Testis (tissue), 3 donors: ENCODE results near the gene SPPL3. TPM values are rescaled to one million over a fixed set of nuclear protein-coding genes. Genes with fewer than 3 reads are reported as not detected.

Source experiments
- DNase-seq: peaks from one replicate; pipeline ENCODE4 v3.0.0-alpha.2; 2019
- H3K27ac ChIP-seq, 2 donors: fragments of 200-600 bp; sonication (generic); one replicate each; pipeline ENCODE4 v1.5.1; 2019
- H3K27me3 ChIP-seq: fragments of 200-600 bp; sonication (generic); one replicate; pipeline ENCODE4 v1.5.1; 2019
- H3K36me3 ChIP-seq: fragments of 200-600 bp; sonication (generic); one replicate; pipeline ENCODE4 v1.5.1; 2017; ENCODE audit warnings: low read depth; ENCODE audit errors: missing control alignments
- H3K4me1 ChIP-seq: fragments of 200-600 bp; sonication (generic); one replicate; pipeline ENCODE4 v1.5.1; 2019
- H3K4me3 ChIP-seq, 2 donors: fragments of 200-600 bp; sonication (generic); one replicate each; pipeline ENCODE4 v1.5.1; 2017 to 2019
- H3K9me3 ChIP-seq: fragments of 200-600 bp; sonication (generic); one replicate; pipeline ENCODE4 v1.5.1; 2017
- POLR2A ChIP-seq: fragments of 450-650 bp; IDR thresholded peaks from one replicate; pipeline ENCODE4 v1.6.1; 2017; ENCODE audit warnings: antibody characterized with exemption, mild to moderate bottlenecking, moderate library complexity
- WGBS, 2 donors: methylation state at CpG; one replicate each; pipeline ENCODE4 v1.1.5; 2018; 5-methylcytosine and 5-hydroxymethylcytosine counted together
- intact Hi-C: fragments of 100-400 bp; cut with DNase I; formaldehyde crosslinking; loops from one replicate; pipeline ENCODE4 v1.15.1; 2023; ENCODE audit warnings: low total_unique reads
- polyA plus RNA-seq: library from polyadenylated mRNA; stranded (reverse); fragments of 350-450 nt; fragmentation: Illumina TruSeq; extraction: RNeasy Lipid Tissue Mini Kit (QIAGEN cat#74804); gene quantifications from one replicate; pipeline ENCODE4 v1.2.3, GENCODE V29; 2014; ENCODE audit warnings: low read depth, low replicate concordance; ENCODE audit not compliant: insufficient read depth
- total RNA-seq, 2 donors: library from RNA; depleted of rRNA; stranded (reverse); fragments of >200 nt; gene quantifications; one replicate each; pipeline ENCODE4 v1.2.3, GENCODE V29; 2016
- TF ChIP-seq, protein P1 (sequence below), 3 experiments: fragments of 450-650 bp in 2 of 3; fragments of 200-600 bp in 1 of 3; sonication (generic) in 1 of 3; IDR thresholded peaks; one replicate each; pipeline ENCODE4 v1.5.1; 2016 to 2019; ENCODE audit warnings: antibody characterized with exemption in 3 of 3, mild to moderate bottlenecking in 2 of 3, moderate library complexity in 1 of 3

SPPL3 gene
- total and polyA plus RNA-seq, 3 donors from 2014 or later, result 61.1 to 190 (median 65.4) TPM

DNA sequence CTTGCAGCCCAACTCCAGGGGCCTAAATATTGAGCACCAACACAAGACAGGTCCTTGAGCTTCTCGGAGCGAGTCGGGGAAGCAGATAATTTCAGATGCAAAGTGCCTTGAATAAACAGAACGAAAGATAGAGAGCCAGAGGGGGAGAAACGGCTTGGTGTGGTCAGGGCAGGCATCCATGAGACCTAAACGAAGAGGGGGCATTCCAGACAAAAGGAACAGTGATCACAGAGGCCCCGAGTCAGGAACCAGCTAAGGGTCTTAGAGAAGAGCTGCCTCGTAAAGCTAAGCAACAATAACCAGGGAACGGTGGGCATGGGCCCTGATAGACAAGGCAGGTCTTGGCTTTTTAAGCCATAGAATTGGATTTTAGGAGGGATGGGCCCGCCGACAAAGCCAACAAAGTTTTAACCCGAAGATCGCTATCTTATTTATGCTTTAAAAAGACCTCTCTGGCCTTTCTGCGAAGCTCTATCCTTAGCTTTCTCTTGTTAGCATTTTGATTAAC, 179.0 kb downstream of the SPPL3 start:
- intact Hi-C loops, result no loop called here
- DNase-seq, result no peak
- H3K9me3 ChIP-seq, result no peaks in the 10 kb centered on the region
- H3K27me3 ChIP-seq, result no peaks in the 10 kb centered on the region
- WGBS, 2 donors, result 15 to 19% methylated on average over 14 of the region's 14 CpGs
- peaks cover 6% of the 10 kb centered on the region for H3K4me1 ChIP-seq
- no peaks in the 10 kb centered on the region for H3K36me3 ChIP-seq
- TF ChIP-seq, protein P1, sequence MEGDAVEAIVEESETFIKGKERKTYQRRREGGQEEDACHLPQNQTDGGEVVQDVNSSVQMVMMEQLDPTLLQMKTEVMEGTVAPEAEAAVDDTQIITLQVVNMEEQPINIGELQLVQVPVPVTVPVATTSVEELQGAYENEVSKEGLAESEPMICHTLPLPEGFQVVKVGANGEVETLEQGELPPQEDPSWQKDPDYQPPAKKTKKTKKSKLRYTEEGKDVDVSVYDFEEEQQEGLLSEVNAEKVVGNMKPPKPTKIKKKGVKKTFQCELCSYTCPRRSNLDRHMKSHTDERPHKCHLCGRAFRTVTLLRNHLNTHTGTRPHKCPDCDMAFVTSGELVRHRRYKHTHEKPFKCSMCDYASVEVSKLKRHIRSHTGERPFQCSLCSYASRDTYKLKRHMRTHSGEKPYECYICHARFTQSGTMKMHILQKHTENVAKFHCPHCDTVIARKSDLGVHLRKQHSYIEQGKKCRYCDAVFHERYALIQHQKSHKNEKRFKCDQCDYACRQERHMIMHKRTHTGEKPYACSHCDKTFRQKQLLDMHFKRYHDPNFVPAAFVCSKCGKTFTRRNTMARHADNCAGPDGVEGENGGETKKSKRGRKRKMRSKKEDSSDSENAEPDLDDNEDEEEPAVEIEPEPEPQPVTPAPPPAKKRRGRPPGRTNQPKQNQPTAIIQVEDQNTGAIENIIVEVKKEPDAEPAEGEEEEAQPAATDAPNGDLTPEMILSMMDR (IDR thresholded peaks at IDR 0.05), result no peak
- TF ChIP-seq POLR2A, result no peak
- peak overlapping the region; percentile 62 to 70 for H3K4me3 ChIP-seq
- peak overlapping the region; percentile 68 to 72 for H3K27ac ChIP-seq

DNA sequence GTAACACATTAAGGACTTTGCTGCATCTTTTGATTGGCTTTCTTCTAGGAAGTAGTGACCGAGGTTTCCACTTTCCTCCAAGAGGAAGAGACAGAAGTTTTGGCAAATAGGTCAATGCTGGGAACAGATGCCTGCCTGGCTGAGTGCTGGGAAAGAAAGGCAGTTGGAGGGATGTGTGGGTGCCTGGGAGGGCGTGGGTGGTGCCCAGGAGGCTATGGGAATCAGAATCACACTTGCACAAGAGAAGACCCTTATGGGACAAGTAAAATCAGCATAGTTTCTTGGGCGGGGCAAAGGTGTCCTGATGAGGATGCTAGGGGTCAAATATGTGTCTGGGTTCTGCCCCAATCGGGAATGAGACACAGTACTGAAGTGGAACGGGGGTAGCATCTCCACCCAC, 179.4 kb downstream of the SPPL3 start:
- Histone ChIP-seq H3K27me3 (no peaks in the 10 kb centered on the region), H3K4me3 (no peak overlapping the region), H3K9me3 (no peaks in the 10 kb centered on the region), H3K4me1 (peaks cover 6% of the 10 kb centered on the region), H3K36me3 (no peaks in the 10 kb centered on the region), H3K27ac (no peak overlapping the region)
- WGBS, 2 donors, result 58 to 61% methylated on average over 5 of the region's 5 CpGs
- intact Hi-C loops, result no loop called here
- TF ChIP-seq, protein P1 (IDR thresholded peaks at IDR 0.05), result no peak
- TF ChIP-seq POLR2A, result no peak
- no peak for DNase-seq

DNA sequence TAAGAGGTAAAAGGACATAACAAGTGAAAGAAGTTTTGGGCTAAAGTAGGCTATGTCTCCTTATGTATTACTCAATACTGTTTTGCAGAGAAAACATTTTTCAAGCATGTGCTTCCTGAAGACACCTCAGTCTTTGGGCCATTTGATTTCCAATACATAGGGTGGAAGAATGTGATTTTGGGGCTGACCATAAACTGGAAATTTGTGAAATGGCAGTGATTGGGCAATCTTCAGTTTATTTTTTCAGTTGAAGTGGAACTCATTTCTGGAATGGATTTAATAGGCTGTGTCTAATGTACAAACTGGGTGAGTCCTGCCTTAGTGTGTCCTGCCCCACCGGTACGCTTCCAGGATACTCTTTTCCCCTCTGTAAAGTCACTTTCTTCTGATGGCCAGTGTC, 181.4 kb downstream of the SPPL3 start:
- DNase-seq, result no peak
- no peaks in the 10 kb centered on the region for H3K9me3 ChIP-seq
- H3K27me3 ChIP-seq, result no peaks in the 10 kb centered on the region
- intact Hi-C loops, result no loop called here
- no peak for TF ChIP-seq POLR2A
- TF ChIP-seq, protein P1 (IDR thresholded peaks at IDR 0.05), result no peak
- no peak overlapping the region for H3K4me3 ChIP-seq
- H3K27ac ChIP-seq, result no peak overlapping the region
- H3K4me1 ChIP-seq, result peaks cover 6% of the 10 kb centered on the region
- no peaks in the 10 kb centered on the region for H3K36me3 ChIP-seq
- 98 to 100% methylated on average over 2 of the region's 2 CpGs for WGBS, 2 donors

DNA sequence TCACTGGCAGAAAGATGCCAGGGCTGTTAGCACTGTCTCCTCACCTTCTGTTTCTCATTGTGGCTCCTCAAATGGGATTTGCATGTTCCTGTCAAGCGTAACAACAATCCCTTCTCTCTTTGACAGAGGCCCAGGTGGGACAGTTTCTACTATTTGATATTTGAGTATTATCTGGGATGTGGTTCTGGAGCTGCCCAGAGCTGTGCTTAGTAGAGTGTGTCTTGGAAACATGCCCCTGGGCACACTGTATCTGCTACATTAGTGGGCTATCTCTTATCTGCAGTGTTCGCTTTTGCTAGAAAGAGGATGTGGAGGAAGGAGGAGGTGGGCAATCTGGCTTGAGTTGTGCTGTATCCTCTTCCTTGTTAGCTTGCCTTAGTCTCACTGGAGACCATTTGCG, 182.3 kb downstream of the SPPL3 start:
- WGBS, 2 donors, result 86 to 100% methylated on average over 2 to 3 of the region's 3 CpGs
- no peaks in the 10 kb centered on the region for H3K27me3 ChIP-seq
- no peak for DNase-seq
- no peak overlapping the region for H3K4me3 ChIP-seq
- intact Hi-C loops, result no loop called here
- H3K27ac ChIP-seq, result no peak overlapping the region
- TF ChIP-seq POLR2A, result no peak
- TF ChIP-seq, protein P1 (IDR thresholded peaks at IDR 0.05), result no peak
- H3K36me3 ChIP-seq, result no peaks in the 10 kb centered on the region
- H3K4me1 ChIP-seq, result peaks cover 6% of the 10 kb centered on the region
- H3K9me3 ChIP-seq, result no peaks in the 10 kb centered on the region
